ENCODE results near the gene IQCK. TPM values are rescaled to one million over a fixed set of nuclear protein-coding genes. Genes with fewer than 3 reads are reported as not detected.

Gene IQCK
- total and polyA plus RNA-seq, 3 donors from 2014 or later, result 77.8 to 102 (median 91.3) TPM

- peak overlapping the region in 1 of 2 donors; percentile 56 for H3K27ac ChIP-seq
- H3K27me3 ChIP-seq, result no peaks in the 10 kb centered on the region
- WGBS, 2 donors, result 76 to 78% methylated on average over 21 of the region's 21 CpGs
- intact Hi-C loops (cut with DNase I; ENCODE audit: low total_unique reads), result no loop called here
- TF ChIP-seq CTCF (IDR thresholded peaks at IDR 0.05), result no peak
- no peak for TF ChIP-seq POLR2A (IDR thresholded peaks at IDR 0.05)
- H3K36me3 ChIP-seq (ENCODE audit: low read depth, missing control alignments), result no peaks in the 10 kb centered on the region
- no peaks in the 10 kb centered on the region for H3K9me3 ChIP-seq
- H3K4me3 ChIP-seq, result no peak overlapping the region
- peaks cover 7% of the 10 kb centered on the region for H3K4me1 ChIP-seq
- no peak for DNase-seq
Measured at GRCh38 chr16:19860166-19861041, 142.3 kb downstream of the IQCK start.

GRCh38 chr16:19861133-19861532, 143.1 kb downstream of the IQCK start:
- Histone ChIP-seq H3K4me3 (no peak overlapping the region), H3K27ac (peak overlapping the region; percentile 48 to 56), H3K27me3 (no peaks in the 10 kb centered on the region), H3K36me3 (ENCODE audit: low read depth, missing control alignments) (no peaks in the 10 kb centered on the region), H3K4me1 (peaks cover 7% of the 10 kb centered on the region), H3K9me3 (no peaks in the 10 kb centered on the region)
- intact Hi-C loops (cut with DNase I; ENCODE audit: low total_unique reads), result no loop called here
- DNase-seq, result no peak
- WGBS, 2 donors, result 85 to 88% methylated on average over 3 of the region's 3 CpGs
- no peak for TF ChIP-seq POLR2A (IDR thresholded peaks at IDR 0.05)
- TF ChIP-seq CTCF (IDR thresholded peaks at IDR 0.05), result no peak

GRCh38 chr16:19861811-19862327, 143.8 kb downstream of the IQCK start:
- no peaks in the 10 kb centered on the region for H3K9me3 ChIP-seq
- TF ChIP-seq CTCF (IDR thresholded peaks at IDR 0.05), result no peak
- no peak for TF ChIP-seq POLR2A (IDR thresholded peaks at IDR 0.05)
- 61 to 72% methylated on average over 16 of the region's 16 CpGs for WGBS, 2 donors
- H3K4me1 ChIP-seq, result peaks cover 7% of the 10 kb centered on the region
- DNase-seq, result peak; percentile 82
- intact Hi-C loops (cut with DNase I; ENCODE audit: low total_unique reads), result no loop called here
- peak overlapping the region; percentile 48 to 56 for H3K27ac ChIP-seq
- no peaks in the 10 kb centered on the region for H3K36me3 ChIP-seq (ENCODE audit: low read depth, missing control alignments)
- H3K4me3 ChIP-seq, result no peak overlapping the region
- H3K27me3 ChIP-seq, result no peaks in the 10 kb centered on the region

GRCh38 chr16:19863990-19864389, 145.9 kb downstream of the IQCK start:
- DNase-seq, result no peak
- 68 to 92% methylated on average over 1 of the region's 1 CpG for WGBS, 2 donors
- intact Hi-C loops (cut with DNase I; ENCODE audit: low total_unique reads), result no loop called here

More at GRCh38 chr16:19863990-19864389, 145.9 kb downstream of the IQCK start:
- Histone ChIP-seq H3K4me1 (peaks cover 20% of the 10 kb centered on the region), H3K27me3 (no peaks in the 10 kb centered on the region), H3K27ac (no peak overlapping the region), H3K9me3 (no peaks in the 10 kb centered on the region), H3K4me3 (no peak overlapping the region), H3K36me3 (ENCODE audit: low read depth, missing control alignments) (no peaks in the 10 kb centered on the region)
- TF ChIP-seq POLR2A (IDR thresholded peaks at IDR 0.05) (no peak), CTCF (IDR thresholded peaks at IDR 0.05) (no peak)

Measured in testis (tissue), 3 donors.